ENCODE measurements around the gene CABCOCO1.
"Not testable (repeated sequence)": the region's sequence is repeated elsewhere in the genome, so short reads cannot be mapped to it uniquely, and the experiment has no call there.

CABCOCO1 gene

DNA sequence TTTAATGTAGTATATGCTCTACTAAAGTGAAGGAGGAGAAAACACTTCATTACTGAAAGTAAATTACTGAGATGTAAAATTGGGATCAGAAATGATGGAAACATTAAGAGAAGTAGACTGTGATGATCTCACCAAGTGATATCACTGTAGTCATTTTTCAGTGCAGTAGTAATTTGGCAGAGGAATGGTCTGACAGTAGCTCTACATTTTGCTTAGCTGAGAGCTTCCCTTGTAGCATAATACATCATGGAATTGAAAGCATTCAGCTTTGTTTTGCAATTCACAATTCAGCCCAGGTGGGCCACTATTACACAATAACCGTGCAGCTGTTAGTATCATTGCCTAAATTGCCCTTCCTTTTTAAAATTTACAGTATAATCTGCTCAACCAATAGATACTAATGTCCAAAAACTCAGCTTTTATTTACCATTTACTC is 19.4 kb upstream of the CABCOCO1 start:
- DNase-seq = no peak

- no peak for DNase-seq
Observed at GRCh38 chr10:61653699-61654098, 9.0 kb upstream of the CABCOCO1 start.

DNA sequence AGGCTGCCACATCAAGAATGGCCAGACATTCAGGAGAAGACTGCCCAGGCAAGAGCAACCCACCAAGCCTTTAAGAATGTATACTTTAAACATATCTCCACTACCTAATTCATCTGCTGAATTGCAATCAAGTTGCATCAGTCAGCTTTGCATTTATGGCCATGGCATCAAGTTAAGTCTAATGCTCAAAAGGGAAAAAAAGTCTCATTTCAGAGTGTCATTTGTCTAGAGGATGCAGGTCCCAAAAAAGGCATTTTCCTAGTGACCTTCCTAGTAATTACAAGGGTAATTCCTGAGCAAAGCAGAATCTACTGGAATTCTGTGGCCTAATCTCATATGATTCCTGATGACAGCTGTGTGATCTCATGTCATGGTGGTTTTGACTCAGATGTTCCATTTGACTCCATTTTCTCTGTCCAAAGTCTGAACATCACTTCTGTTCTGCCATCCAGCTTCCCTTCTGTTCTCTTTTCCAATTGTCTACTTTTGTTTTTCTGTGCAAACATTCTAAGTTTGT is 7.3 kb upstream of the CABCOCO1 start:
- no peak for DNase-seq

- no peak for DNase-seq
Observed at GRCh38 chr10:61663466-61663865, 737 bp downstream of the CABCOCO1 start.

- no peak for DNase-seq
Observed at GRCh38 chr10:61664985-61665384, 2.3 kb downstream of the CABCOCO1 start.

- no peak for DNase-seq
Observed at GRCh38 chr10:61669161-61669725, 6.5 kb downstream of the CABCOCO1 start.

GRCh38 chr10:61669849-61670248 is 7.1 kb downstream of the CABCOCO1 start:
- no peak for DNase-seq

GRCh38 chr10:61673360-61673759 is 10.6 kb downstream of the CABCOCO1 start:
- no peak for DNase-seq

GRCh38 chr10:61682323-61682722 is 19.6 kb downstream of the CABCOCO1 start:
- DNase-seq = no peak

GRCh38 chr10:61683319-61683718 is 20.6 kb downstream of the CABCOCO1 start:
- DNase-seq = no peak

DNA sequence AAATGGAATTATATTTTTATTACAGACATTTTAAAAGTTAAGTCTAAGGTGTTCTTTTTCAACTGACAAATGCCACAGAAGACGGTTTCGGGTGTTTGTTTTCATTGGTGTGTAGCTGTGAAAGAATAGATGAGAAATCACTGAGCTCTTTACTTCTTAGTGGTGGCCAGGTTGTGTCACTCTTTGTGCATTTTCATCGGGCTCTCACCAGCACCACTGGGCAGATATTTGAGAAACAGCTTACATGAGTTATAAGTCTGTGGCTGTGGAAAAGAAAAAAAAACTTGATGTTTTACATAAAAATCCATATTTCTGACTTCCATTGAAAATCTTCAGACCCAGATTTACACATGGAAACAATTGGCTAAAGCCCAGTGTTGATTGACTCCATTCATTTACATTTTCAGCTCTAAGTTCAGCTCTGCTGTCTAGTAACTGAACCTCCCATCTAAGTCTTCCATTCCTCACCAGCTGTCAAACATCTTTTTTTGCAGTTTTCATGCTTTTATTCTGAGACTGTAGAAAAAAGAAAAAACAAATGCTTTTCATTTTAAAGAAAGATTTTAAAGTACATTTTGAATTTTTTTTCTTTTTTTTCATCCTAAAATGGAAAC is 22.3 kb downstream of the CABCOCO1 start:
- DNase-seq = no peak

DNA sequence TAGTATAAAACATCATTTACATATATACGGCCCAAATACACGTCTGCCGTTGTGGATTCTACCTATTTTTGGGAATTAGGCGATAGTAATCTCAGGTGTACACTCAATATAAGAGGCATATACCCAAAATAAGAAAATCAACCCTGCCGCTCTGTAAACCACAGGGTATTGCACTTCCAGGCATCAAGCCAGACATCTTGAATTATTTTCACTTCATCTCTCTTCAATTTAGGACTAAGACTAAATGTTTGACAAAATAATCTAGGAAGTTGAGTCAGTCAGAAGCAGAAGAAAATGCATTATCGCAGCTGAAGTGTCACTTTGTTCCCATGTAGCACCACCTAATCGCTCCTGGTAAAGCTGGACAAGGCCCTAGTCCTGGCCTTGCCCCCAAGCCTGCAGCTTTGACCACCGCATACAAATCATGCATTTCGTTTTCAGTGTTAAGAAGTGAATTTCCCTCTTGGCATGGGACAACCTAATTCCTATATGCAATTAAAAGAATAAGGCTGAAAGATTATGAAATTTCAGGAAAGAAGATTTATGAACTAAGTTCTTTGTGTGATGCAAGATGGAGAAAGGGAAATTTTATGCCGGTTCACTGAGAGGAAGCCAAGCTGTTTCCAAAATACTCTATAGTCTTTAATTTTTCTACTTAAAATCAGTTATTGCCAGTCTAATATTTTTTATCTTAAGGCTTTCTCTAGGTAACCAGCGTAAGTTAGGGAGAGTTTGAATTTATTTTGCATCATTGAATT is 26.0 kb downstream of the CABCOCO1 start:
- DNase-seq = no peak

DNA sequence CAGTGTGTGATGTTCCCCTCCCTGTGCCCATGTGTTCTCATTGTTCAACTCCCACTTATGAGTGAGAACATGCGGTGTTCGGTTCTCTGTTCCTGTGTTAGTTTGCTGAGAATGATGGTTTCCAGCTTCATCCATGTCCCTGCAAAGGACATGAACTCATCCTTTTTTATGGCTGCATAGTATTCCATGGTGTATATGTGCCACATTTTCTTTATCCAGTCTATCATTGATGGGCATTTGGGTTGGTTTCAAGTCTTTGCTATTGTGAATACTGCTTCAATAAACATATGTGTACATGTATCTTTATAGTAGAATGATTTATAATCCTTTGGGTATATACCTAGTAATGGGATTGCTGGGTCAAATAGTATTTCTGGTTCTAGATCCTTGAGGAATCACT is 28.9 kb downstream of the CABCOCO1 start:
- DNase-seq = not testable (repeated sequence)

GRCh38 chr10:61692447-61693010 is 29.8 kb downstream of the CABCOCO1 start:
- DNase-seq = no peak

DNA sequence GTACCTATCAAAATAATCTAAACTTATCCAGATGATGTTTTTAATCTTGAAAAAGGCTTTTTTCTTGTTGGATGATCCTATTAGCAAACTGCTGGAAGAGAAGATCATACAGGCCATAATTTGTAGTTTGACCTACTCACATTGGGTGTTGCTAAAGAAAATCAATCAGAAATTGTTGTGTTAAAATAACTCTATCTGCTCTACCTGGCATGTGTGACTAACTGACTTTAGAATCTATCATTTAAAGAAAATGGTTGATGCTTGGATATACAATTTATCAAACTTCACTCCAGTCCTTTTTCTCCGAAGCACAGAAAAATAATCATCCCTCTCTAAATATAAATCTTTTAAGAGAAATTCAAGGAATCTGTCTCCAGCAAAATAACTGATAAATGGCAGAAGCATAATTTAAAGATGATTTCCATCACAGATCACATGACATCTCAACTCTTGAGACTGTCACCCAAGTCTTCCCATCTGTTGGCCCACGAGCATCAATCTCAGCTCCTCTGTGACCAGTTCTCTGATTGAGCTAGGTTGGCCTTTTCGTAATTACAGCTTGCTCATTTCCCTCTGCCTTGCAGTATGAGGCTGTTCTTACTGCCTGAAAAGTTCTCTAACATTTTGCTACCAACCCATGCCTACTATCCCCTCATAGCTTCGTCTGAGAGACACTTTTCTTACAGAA is 36.4 kb downstream of the CABCOCO1 start:
- DNase-seq = no peak

GRCh38 chr10:61701055-61701705 is 38.5 kb downstream of the CABCOCO1 start:
- DNase-seq = no peak

GRCh38 chr10:61701706-61702105 is 39.0 kb downstream of the CABCOCO1 start:
- DNase-seq = no peak

- DNase-seq = no peak
Observed at GRCh38 chr10:61702584-61702983, 39.9 kb downstream of the CABCOCO1 start.

DNA sequence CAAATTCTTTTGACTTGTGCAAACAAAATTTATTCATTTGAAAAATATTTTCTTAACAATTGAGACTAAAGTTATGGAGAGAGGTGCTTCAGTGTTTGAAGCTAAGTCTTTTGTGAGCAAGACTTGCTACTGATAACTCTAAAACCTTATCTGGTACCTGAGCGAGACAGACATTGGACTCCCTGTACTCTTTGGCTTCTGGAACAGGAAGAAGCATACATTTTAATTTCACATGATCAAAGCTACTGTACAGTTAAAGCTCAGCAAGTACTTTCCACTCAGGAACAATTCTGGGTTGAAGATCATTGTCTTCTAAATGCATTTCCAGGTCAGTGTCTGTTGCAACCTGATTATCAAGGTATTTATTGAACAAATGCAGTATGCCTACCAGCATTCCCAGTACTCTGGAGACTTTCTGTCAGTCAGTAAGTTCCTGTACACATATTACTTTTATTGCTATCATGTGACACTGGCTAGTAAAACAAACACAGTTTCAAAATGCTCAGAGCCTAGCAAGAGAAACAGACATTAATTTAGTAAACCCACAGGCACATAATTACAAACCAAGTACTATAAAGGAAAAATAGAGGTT is 42.4 kb downstream of the CABCOCO1 start:
- no peak for DNase-seq

GRCh38 chr10:61708846-61709245 is 46.1 kb downstream of the CABCOCO1 start:
- no peak for DNase-seq

GRCh38 chr10:61712105-61712504 is 49.4 kb downstream of the CABCOCO1 start:
- not testable (repeated sequence) for DNase-seq

GRCh38 chr10:61719475-61719874 is 56.7 kb downstream of the CABCOCO1 start:
- DNase-seq = not testable (repeated sequence)

All from activated CD8-positive, alpha-beta memory T cell treated with anti-CD3 and anti-CD28 coated beads, Interleukin-2, amount 50 U/mL, for 4 hours (primary cell).